K562 (cell line): ENCODE measurements around the gene PAPSS2. TPM values are rescaled to one million over a fixed set of nuclear protein-coding genes. Genes with fewer than 3 reads are reported as not detected.

ENCODE experiments used
- ATAC-seq: fragments of 200-7000 bp; cut with Tn5 transposase; 3 replicates; pipeline ENCODE4 v1.9.1; 2020; ENCODE audit warnings: moderate library complexity
- BruUV-seq: library from RNA; stranded (reverse); fragments of 400-500 nt; replicated peaks from 2 replicates; lab custom pipeline; 2021; lab: Mats Ljungman, UMichigan
- CTCF ChIA-PET: fragments of 300-600 bp; formaldehyde crosslinking; extraction: SDS; loops from one replicate; lab custom pipeline; 2021; ENCODE audit warnings: low intra/inter-chr PET ratio; lab: Yijun Ruan, JAX
- POLR2A ChIA-PET: fragments of 300-600, 350-650 bp; sonication (Branson Sonifier 250); formaldehyde crosslinking; extraction: SDS; loops from one replicate; lab custom pipeline; 2021; ENCODE audit warnings: antibody characterized with exemption, inconsistent platforms; lab: Yijun Ruan, JAX
- DNase-seq, 4 experiments: peaks; one replicate each; pipeline versions ENCODE4 v3.0.0 to v3.0.0-alpha.2; 2011 to 2018; ENCODE audit warnings: low spot score in 3 of 4, mixed read lengths in 3 of 4; ENCODE audit errors: extremely low read depth in 1 of 4
- FAIRE-seq: peaks from 2 replicates; lab custom pipeline; 2011; peaks lifted over from hg19 to GRCh38; lab: Jason Lieb, UNC
- H2AFZ ChIP-seq: 2 replicates; pipeline ENCODE4 v1.6.0; 2011; ENCODE audit warnings: low read depth, low read length, control low read depth, inconsistent platforms
- H3K27ac ChIP-seq: fragments of 200-600 bp; 3 replicates; pipeline ENCODE4 v1.8.0; 2011; ENCODE audit warnings: low read depth, mild to moderate bottlenecking, control low read depth, inconsistent platforms, low read length, moderate library complexity, mixed read lengths; ENCODE audit errors: extremely low read depth
- H3K27me3 ChIP-seq, 2 experiments: fragments of 300-600 bp in 1 of 2; 2 replicates in 1 of 2; 3 replicates in 1 of 2; pipeline versions ENCODE4 v1.6.0 to v1.8.0; 2011; ENCODE audit warnings: inconsistent platforms in 2 of 2, low read length in 2 of 2, mild to moderate bottlenecking in 1 of 2, mixed read lengths in 1 of 2, moderate library complexity in 1 of 2; ENCODE audit not compliant: control insufficient read depth in 2 of 2, insufficient read depth in 2 of 2
- H3K36me3 ChIP-seq: fragments of 300-600 bp; 3 replicates; pipeline ENCODE4 v1.8.0; 2011; ENCODE audit warnings: mild to moderate bottlenecking, low read length, inconsistent platforms; ENCODE audit not compliant: control insufficient read depth, insufficient read depth
- H3K4me1 ChIP-seq, 2 experiments: fragments of 200-600 bp in 1 of 2; replicated peaks in 1 of 2; 2 replicates in 1 of 2; 3 replicates in 1 of 2; pipeline versions ENCODE4 v1.5.1 to v1.8.0; 2011; ENCODE audit warnings: inconsistent platforms in 2 of 2, low read length in 2 of 2, mild to moderate bottlenecking in 1 of 2, mixed read lengths in 1 of 2, moderate library complexity in 1 of 2; ENCODE audit not compliant: control insufficient read depth in 2 of 2, insufficient read depth in 2 of 2
- H3K4me2 ChIP-seq: 2 replicates; pipeline ENCODE4 v1.6.1; 2011; ENCODE audit warnings: low read length, control low read depth, inconsistent platforms, mixed read lengths; ENCODE audit not compliant: insufficient read depth
- H3K4me3 ChIP-seq: fragments of 200-600 bp; sonication (generic), shearing (Covaris generic); 2 replicates; pipeline ENCODE4 v1.5.1; 2016; ENCODE audit warnings: control low read depth, inconsistent platforms
- H3K79me2 ChIP-seq: fragments of 200-600 bp; 3 replicates; pipeline ENCODE4 v1.8.0; 2011; ENCODE audit warnings: low read length, inconsistent platforms; ENCODE audit not compliant: control insufficient read depth, insufficient read depth
- H3K9ac ChIP-seq, 2 experiments: 2 replicates each; pipeline versions ENCODE4 v1.6.0 to v1.6.1; 2011; ENCODE audit warnings: low read depth in 2 of 2, low read length in 2 of 2, control low read depth in 1 of 2, inconsistent platforms in 1 of 2, mild to moderate bottlenecking in 1 of 2, mixed read lengths in 1 of 2; ENCODE audit not compliant: insufficient read depth in 1 of 2
- H3K9me1 ChIP-seq: one replicate; pipeline ENCODE4 v1.6.0; 2011; ENCODE audit warnings: inconsistent platforms, mild to moderate bottlenecking, low read length, moderate library complexity; ENCODE audit not compliant: control insufficient read depth, insufficient read depth
- H3K9me3 ChIP-seq: replicated peaks from 2 replicates; pipeline ENCODE4 v1.5.1; 2011; ENCODE audit warnings: low read depth, low read length, inconsistent platforms; ENCODE audit not compliant: control insufficient read depth, insufficient read depth
- H4K20me1 ChIP-seq: replicated peaks from 2 replicates; pipeline ENCODE4 v1.6.1; 2011; ENCODE audit warnings: low read length, inconsistent platforms, mixed read lengths; ENCODE audit not compliant: control insufficient read depth, insufficient read depth
- ARID1B ChIP-seq: fragments of 450-650 bp; IDR thresholded peaks from 2 replicates; pipeline ENCODE4 v1.6.1; 2016; ENCODE audit warnings: antibody characterized with exemption, mild to moderate bottlenecking, inconsistent platforms
- C11orf30 ChIP-seq: fragments of 450-650 bp; IDR thresholded peaks from 2 replicates; pipeline ENCODE4 v1.6.1; 2016; ENCODE audit warnings: low read depth, mild to moderate bottlenecking
- CBX2 ChIP-seq: fragments of 200-600 bp; sonication (generic); IDR thresholded peaks from one replicate; pipeline ENCODE4 v1.6.1; 2012; ENCODE audit warnings: mild to moderate bottlenecking, low read length, inconsistent platforms; ENCODE audit not compliant: insufficient read depth, poor library complexity, severe bottlenecking
- CBX5 ChIP-seq: IDR thresholded peaks from 2 replicates; pipeline ENCODE4 v1.6.1; 2014; ENCODE audit warnings: low read depth, borderline replicate concordance
- ERF ChIP-seq: fragments of 450-650 bp; formaldehyde crosslinking; IDR thresholded peaks from 2 replicates; pipeline ENCODE4 v1.4.0; 2020; ENCODE audit warnings: mild to moderate bottlenecking, mixed read lengths
- GTF2A2 ChIP-seq: IDR thresholded peaks from 2 replicates; pipeline ENCODE4 v1.6.1; 2016; ENCODE audit warnings: mild to moderate bottlenecking, missing genetic modification characterization, missing compliant biosample characterization
- GTF2F1 ChIP-seq: IDR thresholded peaks from 2 replicates; pipeline ENCODE4 v1.6.1; 2011; ENCODE audit warnings: low read depth, low read length, improper control_type of control experiment
- HDAC8 ChIP-seq: fragments of 450-650 bp; IDR thresholded peaks from 2 replicates; pipeline ENCODE4 v1.6.1; 2016; ENCODE audit warnings: mild to moderate bottlenecking, missing genetic modification characterization, moderate library complexity, missing compliant biosample characterization
- HEY1 ChIP-seq: fragments of 250-450 bp; sonication (Bioruptor Pico); IDR thresholded peaks from 2 replicates; pipeline ENCODE4 v1.5.0; 2020; ENCODE audit warnings: mild to moderate bottlenecking, moderate library complexity, borderline replicate concordance
- MITF ChIP-seq: IDR thresholded peaks from 2 replicates; pipeline ENCODE4 v1.6.1; 2014; ENCODE audit warnings: antibody characterized with exemption
- PHF21A ChIP-seq: fragments of 450-650 bp; IDR thresholded peaks from 2 replicates; pipeline ENCODE4 v1.6.1; 2017; ENCODE audit warnings: low read depth, borderline replicate concordance
- PKNOX1 ChIP-seq: fragments of 450-650 bp; IDR thresholded peaks from 2 replicates; pipeline ENCODE4 v1.6.1; 2016
- RBBP5 ChIP-seq: fragments of 200-600 bp; sonication (generic); IDR thresholded peaks from 2 replicates; pipeline ENCODE4 v1.6.1; 2012; ENCODE audit warnings: borderline replicate concordance, mild to moderate bottlenecking, low read length, control low read depth, inconsistent platforms; ENCODE audit not compliant: insufficient read depth, poor library complexity, severe bottlenecking
- RBFOX2 ChIP-seq: fragments of 200-400 bp; formaldehyde crosslinking; IDR thresholded peaks from 2 replicates; pipeline ENCODE4 v1.6.1; 2017; ENCODE audit warnings: low read depth, mild to moderate bottlenecking, low read length, moderate library complexity
- TCFL5 ChIP-seq: fragments of 250-450 bp; sonication (Bioruptor Pico); conservative IDR thresholded peaks from 2 replicates; pipeline ENCODE4 v1.6.1; 2021; ENCODE audit warnings: mild to moderate bottlenecking, moderate library complexity, matching md5 sums
- ZBTB7A ChIP-seq: IDR thresholded peaks from 2 replicates; pipeline ENCODE4 v1.6.1; 2011; ENCODE audit warnings: low read depth, mild to moderate bottlenecking, low read length, moderate library complexity, borderline replicate concordance; ENCODE audit not compliant: control insufficient read depth
- ZNF3 ChIP-seq: fragments of 250-450 bp; sonication (Bioruptor Pico); IDR thresholded peaks from 2 replicates; pipeline ENCODE4 v1.5.0; 2021; ENCODE audit warnings: mild to moderate bottlenecking, moderate library complexity
- ZNF436 ChIP-seq: fragments of 250-450, 450-650 bp; sonication (Bioruptor Pico); formaldehyde crosslinking; IDR thresholded peaks from 2 replicates; pipeline ENCODE4 v1.7.0; 2020; ENCODE audit warnings: mild to moderate bottlenecking
- ZNF444 ChIP-seq: fragments of 250-450 bp; sonication (Bioruptor Pico); IDR thresholded peaks from 2 replicates; pipeline ENCODE4 v1.4.0; 2020; ENCODE audit warnings: mild to moderate bottlenecking, moderate library complexity
- ZNF584 ChIP-seq: fragments of 200-800 bp; sonication (Bioruptor generic); IDR thresholded peaks from 2 replicates; pipeline ENCODE4 v1.6.1; 2016; ENCODE audit warnings: low read depth, mild to moderate bottlenecking, missing genetic modification characterization, missing compliant biosample characterization
- WGBS: fragments of 100-300 bp; shearing (Covaris generic); methylation state at CpG from one replicate; pipeline ENCODE4 v1.1.6; 2016; ENCODE audit warnings: low coverage, mixed read lengths; ENCODE audit not compliant: insufficient coverage; ENCODE audit errors: missing lambda C conversion rate; 5-methylcytosine and 5-hydroxymethylcytosine counted together
- in situ Hi-C: fragments of 300-500 bp; cut with MboI; formaldehyde crosslinking; loops from 4 replicates; pipeline ENCODE4 v1.15.0; 2018; ENCODE audit warnings: inconsistent platforms, mixed read lengths
- intact Hi-C: fragments of 100-400 bp; cut with micrococcal nuclease; formaldehyde crosslinking; loops from 2 replicates; pipeline ENCODE4 v1.14.2; 2022
- polyA plus RNA-seq, 8 experiments: library from polyadenylated mRNA; depleted of rRNA in 4 of 8; stranded (reverse) in 5 of 8; unstranded in 3 of 8; fragments of >200 nt; fragmentation: Nextera tagmentation in 2 of 8; fragmentation: Illumina TruSeq in 1 of 8; extraction: Ambion mirVana in 2 of 8; extraction: Trizol in 1 of 8; gene quantifications; 2 replicates each; pipeline versions ENCODE4 v1.2.1 to v1.2.3, GENCODE V29; 2011 to 2014; ENCODE audit warnings: inconsistent platforms in 1 of 8, missing spikeins in 1 of 8
- total RNA-seq, 7 experiments: library from RNA; depleted of rRNA in 6 of 7; stranded (reverse); fragments of >200 nt in 6 of 7; fragmentation: Illumina TruSeq in 2 of 7; extraction: Trizol in 2 of 7; gene quantifications; 2 replicates each; pipeline versions ENCODE4 v1.2.1 to v1.2.3, GENCODE V29; 2011 to 2021; ENCODE audit warnings: low replicate concordance in 1 of 7

The PAPSS2 gene
- total and polyA plus RNA-seq, 9 of the 15 experiments (the other 6 are each of a cell fraction or from before 2014, with no cell fraction given), result 0.01 to 0.29 TPM; not detected in 7

GRCh38 chr10:87752566-87752965, 92.9 kb downstream of the PAPSS2 start (continued):
- TF ChIP-seq ZNF584 (CRISPR knock-in tag), result no peak
- no peak for TF ChIP-seq RBBP5
- TF ChIP-seq C11orf30, result no peak

GRCh38 chr10:87753995-87754866, 94.6 kb downstream of the PAPSS2 start:
- POLR2A ChIA-PET, result no interaction called here
- 92% methylated on average over 8 of the region's 8 CpGs for WGBS
- TF ChIP-seq HDAC8 (tag) (no peak), CBX2 (no peak), ZBTB7A (no peak), RBFOX2 (no peak), ARID1B (no peak), ZNF436 (CRISPR knock-in tag) (no peak), MITF (no peak), ZNF444 (CRISPR knock-in tag) (no peak), PHF21A (no peak), CBX5 (no peak), PKNOX1 (no peak), HEY1 (CRISPR knock-in tag) (no peak), TCFL5 (CRISPR knock-in tag) (no peak), GTF2A2 (no peak), ZNF3 (CRISPR knock-in tag) (no peak), GTF2F1 (no peak), ERF (no peak)

More at GRCh38 chr10:87753995-87754866, 94.6 kb downstream of the PAPSS2 start:
- H3K36me3 ChIP-seq, result peaks cover 40% of the 10 kb centered on the region
- no peak overlapping the region for H2AFZ ChIP-seq
- no peak overlapping the region for H3K27ac ChIP-seq
- no peak overlapping the region for H3K4me2 ChIP-seq
- H3K9me3 ChIP-seq, result no peaks in the 10 kb centered on the region
- BruUV-seq, result no TSS peak
- ATAC-seq (no peak), FAIRE-seq (no peak), DNase-seq (no peak)
- H4K20me1 ChIP-seq, result no peaks in the 10 kb centered on the region
- in situ Hi-C loops, result no loop called here
- no peaks in the 10 kb centered on the region for H3K79me2 ChIP-seq
- no peaks in the 10 kb centered on the region for H3K9me1 ChIP-seq
- H3K4me1 ChIP-seq, result no peaks in the 10 kb centered on the region
- intact Hi-C loops, result no loop called here
- H3K27me3 ChIP-seq, result no peaks in the 10 kb centered on the region
- CTCF ChIA-PET, result no interaction called here
- no peak overlapping the region for H3K4me3 ChIP-seq
- H3K9ac ChIP-seq, result no peak overlapping the region
